ENCODE data around the gene TMPRSS4.

GRCh38 chr11:118095493-118095892 lies 18.6 kb downstream of the TMPRSS4 start:
- no peak for TF ChIP-seq CTCF (conservative IDR thresholded peaks at IDR 0.05; ENCODE audit: low read length)
- TF ChIP-seq EZH2phosphoT487 (IDR thresholded peaks at IDR 0.05; ENCODE audit: borderline replicate concordance): no peak
